Naive thymus-derived CD8-positive, alpha-beta T cell (primary cell): ENCODE data around the gene KDM5B. TPM values are rescaled to one million over a fixed set of nuclear protein-coding genes. Genes with fewer than 3 reads are reported as not detected.

ENCODE experiments used
- ATAC-seq, 2 donors: fragments of 150-1000 bp; cut with Tn5 transposase in 1 of 2; sonication (Bioruptor Pico), chemical (Tn5 transposase) in 1 of 2; 1 replicate in 1 of 2; 2 replicates in 1 of 2; pipeline ENCODE4 v1.10.0; 2021; ENCODE audit warnings: mild to moderate bottlenecking in 2 of 2, moderate library complexity in 2 of 2
- POLR2A ChIA-PET: fragments of 350-600 bp; sonication (Branson Sonifier 250); formaldehyde crosslinking; loops from one replicate; lab custom pipeline; 2021; ENCODE audit warnings: antibody characterized with exemption; lab: Charles Lee
- DNase-seq, 10 donors: peaks; one replicate each; pipeline versions ENCODE4 v3.0.0 to v3.0.0-alpha.2; 2020 to 2022
- H3K27ac Mint-ChIP-seq, 10 donors: one replicate each; pipeline ENCODE4 v1.8.0; 2020 to 2022; ENCODE audit warnings: mild to moderate bottlenecking in 10 of 10, mixed read lengths in 10 of 10, moderate library complexity in 4 of 10, inconsistent platforms in 1 of 10
- H3K27me3 Mint-ChIP-seq, 5 donors: one replicate each; pipeline ENCODE4 v1.8.0; 2021 to 2022; ENCODE audit warnings: mixed read lengths in 5 of 5
- H3K36me3 Mint-ChIP-seq, 3 donors: one replicate each; pipeline ENCODE4 v1.8.0; 2020 to 2022; ENCODE audit warnings: mixed read lengths in 3 of 3, mild to moderate bottlenecking in 2 of 3, inconsistent platforms in 1 of 3
- H3K4me1 Mint-ChIP-seq, 4 donors: one replicate each; pipeline ENCODE4 v1.8.0; 2021 to 2022; ENCODE audit warnings: mixed read lengths in 4 of 4
- H3K4me3 Mint-ChIP-seq, 10 donors: one replicate each; pipeline ENCODE4 v1.8.0; 2020 to 2022; ENCODE audit warnings: mild to moderate bottlenecking in 10 of 10, mixed read lengths in 10 of 10, moderate library complexity in 6 of 10, inconsistent platforms in 1 of 10
- H3K9me3 Mint-ChIP-seq, 9 donors: one replicate each; pipeline ENCODE4 v1.8.0; 2020 to 2022; ENCODE audit warnings: mixed read lengths in 9 of 9, mild to moderate bottlenecking in 3 of 9, inconsistent platforms in 1 of 9, moderate library complexity in 1 of 9
- polyA plus RNA-seq, 3 donors: library from polyadenylated mRNA; unstranded; fragments of 300-500 nt; fragmentation: Illumina TruSeq; gene quantifications; one replicate each; pipeline ENCODE4 v1.2.3, GENCODE V29; 2021
- total RNA-seq, 8 experiments: library from RNA in 2 of 8; stranded (reverse) in 2 of 8; gene quantifications; one replicate each; pipeline ENCODE4 v1.2.3 and lab custom pipeline; 2021 to 2026

Gene KDM5B
- total and polyA plus RNA-seq, 5 experiments from 2014 or later = 7.9 to 48.0 (median 11.9) TPM

DNA sequence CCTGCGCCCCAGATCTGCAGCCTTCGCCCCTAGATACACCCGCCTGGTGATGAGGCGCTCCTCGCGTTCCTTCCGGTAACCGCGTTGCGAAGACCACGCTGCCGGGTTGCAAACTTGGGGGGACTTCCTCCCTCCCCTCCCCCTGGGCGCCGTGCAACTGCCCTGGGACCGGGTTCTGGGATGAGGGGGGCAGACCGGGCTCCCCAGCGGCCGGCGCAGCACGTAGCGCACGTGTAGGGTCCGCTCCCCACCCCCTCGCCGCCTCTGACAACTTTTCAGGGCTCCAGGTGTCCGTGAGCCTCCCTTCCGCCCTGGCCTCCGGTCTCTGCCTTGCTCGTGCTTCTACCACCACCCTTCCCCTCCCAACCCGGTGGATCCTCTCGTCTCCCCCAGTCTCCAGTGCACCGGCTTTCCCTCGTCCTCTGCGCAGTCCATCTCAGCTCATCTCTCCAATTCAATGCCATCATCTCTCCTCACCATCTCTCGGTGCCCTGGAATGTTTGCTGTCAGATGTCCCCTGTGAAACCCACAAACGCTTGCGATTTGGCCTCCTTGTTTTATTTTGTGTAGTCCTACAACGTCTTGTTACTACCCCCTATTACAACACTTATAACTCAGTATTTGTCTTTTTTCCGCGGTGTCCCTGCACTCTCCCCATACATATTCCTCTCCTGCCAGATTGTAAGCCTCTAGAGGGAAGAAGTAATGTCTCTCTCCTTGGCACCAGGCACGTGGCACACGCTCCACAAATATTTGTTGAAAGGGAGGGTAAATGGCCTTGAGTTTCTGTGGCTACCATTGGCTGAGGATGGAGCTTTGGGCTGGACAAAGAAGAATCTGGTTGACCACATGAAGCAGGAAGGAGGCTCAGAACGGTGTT, 3.3 kb upstream of the KDM5B start:
- H3K4me1 Mint-ChIP-seq = peaks cover 21 to 40% (median 29%) of the 10 kb centered on the region in 4 donors
- H3K9me3 Mint-ChIP-seq = no peaks in the 10 kb centered on the region
- H3K27me3 Mint-ChIP-seq = peaks cover 0 to 5% (median 0%) of the 10 kb centered on the region in 5 donors
- POLR2A ChIA-PET = interaction anchor here (0.6 to 2.1 kb wide), 2 partner anchors 14 to 77 kb away, joined by 3 to 8 read pairs; partner anchors contain the start of gene RABIF
- H3K27ac Mint-ChIP-seq = peak overlapping the region; percentile 62 to 95 (median 88)
- peak overlapping the region; percentile 86 to 97 (median 92) for H3K4me3 Mint-ChIP-seq
- H3K36me3 Mint-ChIP-seq = no peaks in the 10 kb centered on the region
- ATAC-seq = peak; percentile 26 to 31
- DNase-seq = peak in 8 of 10 donors; percentile 6 to 53 (median 28)

DNA sequence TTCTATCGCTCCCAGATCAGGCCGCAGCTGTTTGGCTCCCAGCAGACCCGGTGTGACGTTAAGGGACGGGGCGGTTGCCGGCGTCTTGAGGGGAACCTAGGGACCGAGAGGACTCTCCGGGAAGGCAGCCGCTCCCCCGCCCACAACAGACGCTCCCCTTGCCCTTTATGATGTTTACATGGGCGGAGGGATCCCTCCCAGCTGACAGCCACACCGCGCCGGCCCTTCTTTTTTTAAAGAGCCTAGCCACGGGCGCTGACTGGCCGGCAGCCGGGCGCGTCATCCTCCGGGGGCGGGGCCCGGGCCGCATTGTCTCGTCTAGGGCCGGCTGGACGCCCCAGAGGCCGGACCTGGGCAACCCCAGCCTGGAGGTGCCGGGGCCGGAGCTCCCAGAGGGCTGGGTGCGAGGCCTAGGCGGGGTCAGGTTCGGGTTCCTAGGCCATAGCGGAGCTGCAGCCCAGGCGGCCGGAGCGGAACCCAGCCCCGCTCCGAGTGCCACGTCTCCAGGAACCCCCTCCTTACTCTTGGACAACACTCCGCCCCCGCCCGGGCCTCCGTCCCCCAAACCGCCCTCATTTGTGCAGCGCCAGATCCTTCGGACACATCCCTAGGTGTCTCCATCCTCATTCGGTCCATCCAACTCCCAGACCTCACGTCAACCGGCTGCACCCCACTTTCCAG, 2.5 kb upstream of the KDM5B start, which contains the start of gene PCAT6:
TSS of gene PCAT6 (plus strand) at position 340 of the 681 bp plus-strand sequence.
- ATAC-seq (peak; percentile 66 to 71), DNase-seq (peak; percentile 71 to 91 (median 84))
- H3K36me3 Mint-ChIP-seq = no peaks in the 10 kb centered on the region
- H3K4me3 Mint-ChIP-seq = peak within 1 kb of the TSS; percentile 86 to 97 (median 92)
- H3K27me3 Mint-ChIP-seq = peaks cover 0 to 2% (median 0%) of the 10 kb centered on the region in 5 donors
- H3K27ac Mint-ChIP-seq = peak within 1 kb of the TSS; percentile 62 to 95 (median 91)
- no peaks in the 10 kb centered on the region for H3K9me3 Mint-ChIP-seq
- POLR2A ChIA-PET = interaction anchor here (1.0 to 2.1 kb wide), 4 partner anchors 30 to 196 kb away, joined by 3 to 8 read pairs (median 4); partner anchors contain the start of genes KLHL12, RABIF and TMEM183A
- peaks cover 26 to 48% (median 37%) of the 10 kb centered on the region in 4 donors for H3K4me1 Mint-ChIP-seq

DNA sequence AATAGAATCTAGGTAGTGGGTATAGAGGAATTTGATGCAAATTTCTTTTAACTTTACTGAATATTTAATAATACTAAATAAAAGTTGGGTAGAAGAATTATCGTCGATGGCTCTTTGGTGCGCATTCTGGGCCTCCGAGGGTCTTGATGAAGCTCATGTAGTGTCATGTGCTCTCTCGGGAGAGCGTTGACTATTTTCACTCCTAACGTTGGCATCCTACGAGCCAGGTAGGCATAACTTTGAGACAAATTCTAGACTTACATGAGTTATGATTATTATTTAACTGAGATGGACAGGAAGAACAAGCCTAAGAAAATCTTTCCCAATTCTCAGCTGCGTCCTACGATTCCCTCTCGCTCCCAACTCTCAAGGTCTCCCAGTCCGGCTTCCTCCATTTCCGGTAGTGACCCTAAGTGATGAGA, 2.0 kb upstream of the KDM5B start:
- H3K4me3 Mint-ChIP-seq = peak overlapping the region; percentile 86 to 97 (median 92)
- peaks cover 0 to 1% (median 0%) of the 10 kb centered on the region in 5 donors for H3K27me3 Mint-ChIP-seq
- DNase-seq (peak in 1 of 10 donors; percentile 13), ATAC-seq (no peak)
- peak overlapping the region; percentile 62 to 93 (median 90) for H3K27ac Mint-ChIP-seq
- no peaks in the 10 kb centered on the region for H3K9me3 Mint-ChIP-seq
- POLR2A ChIA-PET = interaction anchor here (1.0 to 2.1 kb wide), 4 partner anchors 30 to 197 kb away, joined by 3 to 8 read pairs (median 4); partner anchors contain the start of genes KLHL12, RABIF and TMEM183A
- H3K36me3 Mint-ChIP-seq = no peaks in the 10 kb centered on the region
- peaks cover 26 to 53% (median 42%) of the 10 kb centered on the region in 4 donors for H3K4me1 Mint-ChIP-seq

DNA sequence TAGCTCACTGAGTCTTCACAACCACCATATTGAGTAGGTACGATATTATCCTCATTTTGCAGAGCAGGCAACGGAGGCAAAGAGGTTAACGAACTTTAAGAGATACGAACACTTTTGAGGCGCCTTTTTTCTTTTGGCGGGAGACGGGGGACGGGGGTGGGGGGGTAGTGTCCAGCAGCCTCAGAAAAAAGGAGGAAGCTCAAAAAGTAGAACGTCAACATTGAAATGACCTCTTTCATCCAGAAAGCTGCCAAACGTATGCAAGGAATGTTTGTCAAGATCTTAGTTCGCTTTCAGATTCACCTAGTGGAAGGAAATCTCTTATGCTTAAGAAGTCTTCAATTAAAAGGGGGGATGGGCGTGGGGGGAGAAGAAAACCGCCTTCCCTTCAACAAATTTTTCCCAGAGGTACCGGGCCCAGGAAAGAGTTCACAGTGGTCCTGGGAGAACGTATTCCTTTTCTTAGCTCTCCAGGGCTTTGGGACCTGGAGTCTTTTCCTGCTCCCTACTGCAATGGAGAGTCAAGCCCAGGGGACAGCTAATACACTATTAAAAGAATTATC, 1.5 kb upstream of the KDM5B start:
- POLR2A ChIA-PET = interaction anchor here (0.7 to 2.1 kb wide), 6 partner anchors 13 to 873 kb away, joined by 3 to 8 read pairs (median 4); partner anchors contain the start of genes KLHL12, RABIF and TMEM183A
- Mint-ChIP-seq H3K9me3 (no peaks in the 10 kb centered on the region), H3K27ac (peak overlapping the region in 8 of 10 donors; percentile 21 to 84 (median 68)), H3K27me3 (no peaks in the 10 kb centered on the region), H3K4me1 (peaks cover 26 to 54% (median 45%) of the 10 kb centered on the region in 4 donors), H3K4me3 (peak overlapping the region; percentile 75 to 97 (median 92)), H3K36me3 (no peaks in the 10 kb centered on the region)
- DNase-seq (no peak), ATAC-seq (no peak)

DNA sequence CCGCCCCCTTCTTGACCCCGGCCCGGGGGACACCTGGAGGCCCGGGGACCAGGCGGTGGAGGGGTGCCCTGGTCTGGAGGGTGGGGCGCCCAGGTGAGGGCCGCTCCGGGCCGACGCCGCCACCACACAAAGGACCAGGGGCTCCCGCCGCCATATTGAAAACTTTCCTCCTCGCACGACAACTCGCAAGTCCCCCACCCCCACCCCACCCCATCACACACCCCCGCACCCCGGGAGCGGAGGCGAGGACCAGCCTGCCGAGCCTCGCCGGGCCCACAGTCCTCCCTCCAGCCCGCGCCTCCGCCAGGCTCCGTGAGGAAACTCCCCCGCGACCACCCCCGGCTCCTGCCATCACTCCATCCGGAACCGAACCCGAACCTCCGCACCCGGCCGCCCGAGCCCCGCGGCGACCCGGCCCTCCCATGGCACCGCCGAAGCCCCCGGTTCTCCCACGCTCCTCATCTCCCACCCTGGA, 733 bp downstream of the KDM5B start:
- POLR2A ChIA-PET = interaction anchor here (0.7 kb wide), 1 partner anchor 10 kb away, joined by 3 read pairs; no protein-coding TSS in a partner anchor
- H3K27me3 Mint-ChIP-seq = no peaks in the 10 kb centered on the region
- peak; percentile 16 to 57 for ATAC-seq
- peak overlapping the region in 6 of 10 donors; percentile 13 to 84 (median 75) for H3K27ac Mint-ChIP-seq
- H3K4me1 Mint-ChIP-seq = peaks cover 26 to 68% (median 59%) of the 10 kb centered on the region in 4 donors
- H3K36me3 Mint-ChIP-seq = no peaks in the 10 kb centered on the region
- peak overlapping the region; percentile 75 to 97 (median 84) for H3K4me3 Mint-ChIP-seq
- H3K9me3 Mint-ChIP-seq = no peaks in the 10 kb centered on the region
- peak in 8 of 10 donors; percentile 11 to 52 (median 38) for DNase-seq

DNA sequence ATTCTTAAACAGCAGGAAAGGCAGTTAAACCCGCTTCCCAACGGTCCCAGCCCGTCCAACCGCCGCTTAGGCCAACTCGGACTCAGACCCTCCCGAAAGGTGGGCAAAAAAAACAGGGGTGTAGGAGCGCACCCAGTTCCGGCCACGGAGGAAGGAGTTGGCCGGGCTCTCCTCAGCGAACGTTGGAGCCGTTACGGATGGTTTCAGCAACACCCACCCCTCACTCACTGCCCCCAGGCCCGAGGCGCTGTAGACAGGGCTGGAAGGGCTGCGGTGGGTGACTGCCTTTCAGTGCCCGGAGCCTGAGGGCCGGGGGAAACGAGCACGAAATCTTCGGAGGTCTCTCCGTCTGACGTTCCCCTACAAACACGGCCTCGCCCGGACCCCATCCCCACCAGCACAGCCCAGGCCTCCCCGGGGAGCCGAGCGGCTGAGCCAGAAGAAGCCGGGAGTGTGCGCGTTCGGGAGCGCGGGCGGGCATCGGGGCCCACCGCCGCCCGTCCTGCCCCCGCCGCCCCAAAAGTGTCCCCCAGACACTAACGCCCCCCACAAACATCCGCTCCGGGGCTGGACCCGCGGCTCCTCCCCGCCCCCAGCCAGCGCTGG, 1.3 kb downstream of the KDM5B start:
- peaks cover 26 to 68% (median 59%) of the 10 kb centered on the region in 4 donors for H3K4me1 Mint-ChIP-seq
- H3K27ac Mint-ChIP-seq = peak overlapping the region; percentile 76 to 92 (median 86)
- peak overlapping the region; percentile 79 to 97 (median 85) for H3K4me3 Mint-ChIP-seq
- no peaks in the 10 kb centered on the region for H3K9me3 Mint-ChIP-seq
- no peaks in the 10 kb centered on the region for H3K27me3 Mint-ChIP-seq
- POLR2A ChIA-PET = no interaction called here
- DNase-seq = peak in 5 of 10 donors; percentile 6 to 24 (median 20)
- no peaks in the 10 kb centered on the region for H3K36me3 Mint-ChIP-seq
- peak; percentile 8 to 16 for ATAC-seq

DNA sequence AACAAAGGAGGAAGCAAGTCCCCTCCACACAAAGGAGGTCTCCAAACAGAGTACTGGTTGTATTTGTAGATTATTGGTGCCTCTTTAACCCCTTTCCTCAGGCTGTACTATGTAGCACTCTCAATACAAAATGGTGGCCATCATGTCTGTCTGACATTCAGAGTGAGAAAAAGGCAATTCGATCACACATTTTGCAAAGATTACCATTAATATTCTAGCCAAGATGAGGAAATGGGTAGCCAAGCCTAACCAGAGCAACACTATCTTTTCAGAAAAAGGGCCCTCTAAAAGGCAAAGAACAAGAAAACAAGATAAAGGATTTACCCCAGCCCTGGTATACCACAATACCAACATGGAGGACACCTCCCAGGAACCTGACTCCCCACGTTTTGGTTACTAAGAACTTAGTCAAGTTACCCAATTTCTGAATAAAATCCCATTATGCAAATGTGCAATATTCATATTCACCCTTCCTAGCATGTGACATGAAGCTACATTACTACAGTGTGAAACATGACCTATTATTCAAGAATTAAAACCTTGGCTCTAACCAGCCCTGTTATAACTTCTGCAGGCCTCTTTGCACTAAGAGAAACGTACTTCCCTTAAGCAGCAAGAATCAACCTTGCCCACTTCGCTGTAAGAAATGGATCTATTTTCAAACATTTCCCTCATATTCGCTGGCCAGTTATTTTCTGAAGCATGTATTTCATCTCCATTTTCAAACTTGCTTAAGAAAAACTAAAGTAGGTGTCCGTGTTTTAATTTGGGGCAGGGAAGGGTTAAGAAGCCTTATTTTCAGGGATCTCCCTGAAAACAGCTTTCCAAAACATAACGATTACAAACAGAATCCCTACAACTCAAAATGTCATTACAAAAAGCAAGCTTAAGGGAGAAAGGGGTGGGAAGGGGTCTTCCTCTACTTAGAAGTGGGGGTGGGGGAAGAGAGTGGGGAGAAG, 2.1 kb downstream of the KDM5B start:
- no peak for ATAC-seq
- Mint-ChIP-seq H3K4me1 (peaks cover 21 to 64% (median 56%) of the 10 kb centered on the region in 4 donors), H3K4me3 (peak overlapping the region; percentile 74 to 97 (median 85)), H3K27ac (peak overlapping the region; percentile 76 to 92 (median 86)), H3K27me3 (no peaks in the 10 kb centered on the region), H3K36me3 (no peaks in the 10 kb centered on the region), H3K9me3 (no peaks in the 10 kb centered on the region)
- POLR2A ChIA-PET = no interaction called here
- DNase-seq = peak in 1 of 10 donors; percentile 2

DNA sequence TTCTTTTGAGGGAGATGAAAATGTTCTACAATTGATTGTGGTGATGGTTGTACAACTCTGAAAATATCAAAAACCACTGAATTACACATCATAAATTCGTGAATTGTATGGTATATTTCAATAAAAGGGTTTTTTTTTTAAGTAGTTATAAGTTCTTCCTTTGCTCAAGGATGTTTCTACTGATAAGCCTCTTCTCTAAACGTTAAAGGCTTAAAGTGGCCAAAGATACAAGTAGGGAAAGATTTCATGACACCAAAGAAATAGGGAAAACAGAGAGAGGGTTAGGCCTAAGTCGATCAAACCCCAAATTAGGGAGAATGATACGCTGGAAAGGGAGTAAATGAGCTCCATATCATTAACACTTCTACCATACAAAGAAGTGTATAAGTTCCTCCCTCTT, 4.1 kb downstream of the KDM5B start:
- peaks cover 17 to 59% (median 49%) of the 10 kb centered on the region in 4 donors for H3K4me1 Mint-ChIP-seq
- H3K36me3 Mint-ChIP-seq = peaks cover 0 to 5% (median 2%) of the 10 kb centered on the region in 3 donors
- POLR2A ChIA-PET = no interaction called here
- H3K4me3 Mint-ChIP-seq = no peak overlapping the region
- no peak for ATAC-seq
- H3K27ac Mint-ChIP-seq = no peak overlapping the region
- H3K9me3 Mint-ChIP-seq = no peaks in the 10 kb centered on the region
- H3K27me3 Mint-ChIP-seq = no peaks in the 10 kb centered on the region
- no peak for DNase-seq

DNA sequence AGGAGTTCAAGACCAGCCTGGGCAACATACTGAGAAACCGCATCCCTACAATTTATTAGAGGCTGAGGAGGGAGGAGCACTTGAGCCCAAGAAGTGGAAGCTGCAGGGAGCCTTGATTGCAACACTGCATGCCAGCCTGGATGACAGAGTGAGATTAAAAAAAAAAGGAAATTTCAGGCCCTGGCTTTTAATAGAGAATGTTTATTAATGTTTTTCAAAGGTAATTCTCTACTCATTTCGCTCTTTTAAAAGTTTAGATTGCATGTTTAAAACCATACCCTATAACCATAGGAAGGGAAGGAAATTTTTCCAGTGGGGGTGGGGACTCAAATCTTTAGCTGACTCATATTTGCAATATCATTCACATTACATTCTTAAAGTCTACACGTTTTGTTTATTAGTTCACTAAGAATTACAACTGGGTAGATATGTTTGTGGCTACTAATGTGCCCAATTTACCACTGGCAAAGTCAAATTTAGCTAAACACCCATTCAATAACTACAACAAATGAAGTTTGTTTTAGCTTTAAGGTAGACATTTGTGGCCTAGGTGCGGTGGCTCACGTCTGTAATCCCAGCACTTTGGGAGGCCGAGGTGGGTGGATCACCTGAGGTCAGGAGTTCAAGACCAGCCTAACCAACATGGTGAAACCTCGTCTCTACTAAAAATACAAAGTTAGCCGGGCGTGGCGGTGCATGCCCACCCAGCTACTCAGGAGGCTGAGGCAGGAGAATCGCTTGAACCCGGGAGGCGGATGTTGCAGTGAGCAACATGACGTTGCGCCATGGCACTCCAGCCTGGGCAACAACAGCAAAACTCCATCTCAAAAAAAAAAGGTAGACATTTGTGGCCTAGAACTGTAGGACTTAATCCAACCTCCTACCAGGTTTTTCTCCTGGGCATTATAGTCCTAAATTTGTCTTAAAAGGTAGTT, 5.0 kb downstream of the KDM5B start:
- H3K9me3 Mint-ChIP-seq = no peaks in the 10 kb centered on the region
- POLR2A ChIA-PET = no interaction called here
- ATAC-seq (no peak), DNase-seq (no peak)
- H3K4me3 Mint-ChIP-seq = no peak overlapping the region
- no peaks in the 10 kb centered on the region for H3K27me3 Mint-ChIP-seq
- H3K27ac Mint-ChIP-seq = peak overlapping the region in 2 of 10 donors; percentile 13 to 62
- peaks cover 12 to 56% (median 44%) of the 10 kb centered on the region in 4 donors for H3K4me1 Mint-ChIP-seq
- peaks cover 0 to 5% (median 2%) of the 10 kb centered on the region in 3 donors for H3K36me3 Mint-ChIP-seq

DNA sequence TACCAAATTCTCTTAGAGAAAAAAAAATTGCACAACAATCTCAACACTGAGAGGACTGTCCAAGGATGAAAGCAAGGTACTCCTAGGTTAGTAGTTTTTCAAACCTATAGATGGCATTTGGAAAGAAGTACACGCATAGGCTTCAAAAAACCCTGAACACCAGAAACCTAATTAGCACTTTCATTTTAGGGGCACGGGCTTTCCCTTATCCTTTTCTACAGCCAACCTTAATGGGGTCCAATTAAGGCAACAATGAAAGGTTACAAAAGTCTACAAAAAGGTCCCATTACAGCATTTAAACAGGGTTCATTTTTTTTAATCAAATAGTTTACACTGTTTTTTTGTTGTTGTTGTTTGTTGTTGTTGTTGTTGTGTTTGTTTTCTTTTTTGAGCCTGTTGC, 6.2 kb downstream of the KDM5B start:
- Mint-ChIP-seq H3K27me3 (no peaks in the 10 kb centered on the region), H3K36me3 (peaks cover 0 to 8% (median 2%) of the 10 kb centered on the region in 3 donors), H3K4me1 (peaks cover 14 to 62% (median 50%) of the 10 kb centered on the region in 4 donors), H3K27ac (no peak overlapping the region), H3K4me3 (no peak overlapping the region), H3K9me3 (no peaks in the 10 kb centered on the region)
- ATAC-seq (no peak), DNase-seq (no peak)
- POLR2A ChIA-PET = no interaction called here
